ENCODE measurements around the gene NUDT3. TPM values are rescaled to one million over a fixed set of nuclear protein-coding genes. Genes with fewer than 3 reads are reported as not detected.
"Not testable (repeated sequence)": the region's sequence is repeated elsewhere in the genome, so short reads cannot be mapped to it uniquely, and the experiment has no call there.

NUDT3 gene
- total RNA-seq, 1 donor from 2014 or later, result 30.7 TPM

DNA sequence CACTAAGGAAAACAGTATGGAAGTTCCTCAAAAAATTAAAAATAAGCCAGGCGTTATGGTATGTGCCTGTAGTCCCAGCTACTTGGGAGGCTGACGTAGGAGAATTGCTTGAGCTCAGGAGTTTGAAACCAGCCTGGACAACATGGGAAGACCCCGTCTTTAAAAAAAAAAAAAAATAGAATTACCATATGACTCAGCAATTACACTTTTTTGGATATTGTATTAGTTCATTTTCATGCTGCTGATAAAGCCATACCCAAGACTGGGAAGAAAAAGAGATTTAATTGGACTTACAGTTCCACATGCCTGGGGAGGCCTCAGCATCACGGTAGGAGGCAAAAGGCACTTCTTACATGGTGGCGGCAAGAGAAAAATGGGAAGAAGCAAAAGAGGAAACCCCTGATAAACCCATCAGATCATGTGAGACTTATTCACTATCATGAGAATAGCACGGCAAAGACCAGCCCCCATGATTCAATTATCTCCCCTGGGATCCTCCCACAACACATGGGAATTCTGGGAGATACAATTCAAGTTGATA is 132.9 kb downstream of the NUDT3 start:
- DNase-seq (ENCODE audit: low spot score), result no peak

GRCh38 chr6:34252395-34252794 is 140.1 kb downstream of the NUDT3 start:
- not testable (repeated sequence) for DNase-seq (ENCODE audit: low spot score)

- no peak for DNase-seq (ENCODE audit: low spot score)
Observed at GRCh38 chr6:34249469-34250261, 142.8 kb downstream of the NUDT3 start.

DNA sequence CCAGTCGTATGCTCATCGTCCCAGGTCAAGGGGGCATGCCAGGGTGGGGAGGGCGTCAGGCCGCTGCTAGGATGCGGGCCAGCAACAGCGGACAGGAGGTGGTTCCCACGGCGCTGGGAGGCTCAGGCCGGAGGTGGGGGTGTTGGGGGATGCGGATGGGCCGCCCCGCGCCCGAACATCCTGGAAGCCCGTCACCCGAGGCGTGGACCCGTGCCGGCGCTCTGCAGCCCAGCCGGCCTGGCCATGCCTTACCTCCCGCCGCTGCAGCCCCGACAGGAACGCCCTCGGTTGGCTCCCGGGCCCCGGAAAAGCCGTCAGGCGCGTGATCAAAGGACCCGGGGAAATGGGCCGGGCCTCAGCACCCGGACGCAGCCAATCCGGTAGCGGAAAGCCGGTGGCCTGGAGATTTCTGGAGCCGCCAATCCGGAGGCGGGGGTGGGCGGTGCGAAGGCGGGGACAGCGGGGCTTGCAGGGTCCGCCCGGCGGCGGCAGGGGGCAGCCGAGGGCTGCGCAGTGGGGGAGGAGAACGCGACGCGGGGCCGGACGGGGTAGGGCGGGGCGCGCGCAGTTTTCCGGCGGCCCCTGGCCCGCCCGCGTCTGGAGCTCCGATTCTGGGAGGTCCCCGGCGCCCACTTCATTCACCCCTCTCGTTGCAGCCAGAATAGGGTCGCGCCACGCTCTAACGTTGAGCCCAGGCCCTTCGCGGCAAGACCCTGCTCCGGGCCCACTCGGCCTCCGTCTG is 143.6 kb downstream of the NUDT3 start, which contains the start of gene SMIM29:
Gene SMIM29 (minus strand): TSS at position 280 of the 742 bp plus-strand sequence. CDS start 1,215 bp downstream, outside the sequence.
- DNase-seq (ENCODE audit: low spot score), result peak; percentile 98

DNA sequence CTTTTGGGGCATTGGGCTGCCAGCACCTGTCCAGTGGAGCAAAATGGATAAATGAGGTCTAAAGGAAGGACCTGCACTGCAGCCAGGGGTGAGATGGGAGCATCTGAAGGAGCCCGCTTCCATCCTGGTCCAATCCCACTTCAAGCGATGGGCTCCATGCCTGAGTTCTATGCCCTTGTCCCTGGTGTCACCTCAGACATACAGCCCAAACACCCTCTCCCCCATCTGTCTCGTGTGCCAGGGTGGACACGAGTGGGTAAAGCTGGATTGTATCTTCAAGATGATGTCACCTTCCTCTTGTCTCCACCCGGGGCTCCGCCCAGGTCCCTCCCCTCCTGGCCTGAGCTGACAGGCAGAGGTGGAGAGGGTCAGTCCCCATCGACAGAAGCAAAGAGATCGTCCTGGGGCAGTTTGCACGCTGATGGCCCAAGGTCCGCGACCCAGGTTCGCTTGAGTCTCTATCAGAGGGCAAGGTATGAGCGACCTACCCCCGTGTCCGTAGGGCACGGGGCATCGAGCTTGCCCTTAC is 144.2 kb downstream of the NUDT3 start:
- DNase-seq (ENCODE audit: low spot score), result no peak

- DNase-seq (ENCODE audit: low spot score), result no peak
Observed at GRCh38 chr6:34247481-34248197, 144.8 kb downstream of the NUDT3 start.

- no peak for DNase-seq (ENCODE audit: low spot score)
Observed at GRCh38 chr6:34246563-34247391, 145.7 kb downstream of the NUDT3 start.

GRCh38 chr6:34246249-34246562 is 146.3 kb downstream of the NUDT3 start:
- no peak for DNase-seq (ENCODE audit: low spot score)

DNA sequence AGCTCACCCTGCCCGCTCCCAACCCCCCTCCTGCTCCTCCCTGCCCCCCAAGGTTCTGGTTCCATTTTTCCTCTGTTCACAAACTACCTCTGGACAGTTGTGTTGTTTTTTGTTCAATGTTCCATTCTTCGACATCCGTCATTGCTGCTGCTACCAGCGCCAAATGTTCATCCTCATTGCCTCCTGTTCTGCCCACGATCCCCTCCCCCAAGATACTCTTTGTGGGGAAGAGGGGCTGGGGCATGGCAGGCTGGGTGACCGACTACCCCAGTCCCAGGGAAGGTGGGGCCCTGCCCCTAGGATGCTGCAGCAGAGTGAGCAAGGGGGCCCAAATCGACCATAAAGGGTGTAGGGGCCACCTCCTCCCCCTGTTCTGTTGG is 146.7 kb downstream of the NUDT3 start:
- DNase-seq (ENCODE audit: low spot score), result not testable (repeated sequence)

- DNase-seq (ENCODE audit: low spot score), result not testable (repeated sequence)
Observed at GRCh38 chr6:34245032-34245760, 147.3 kb downstream of the NUDT3 start.

DNA sequence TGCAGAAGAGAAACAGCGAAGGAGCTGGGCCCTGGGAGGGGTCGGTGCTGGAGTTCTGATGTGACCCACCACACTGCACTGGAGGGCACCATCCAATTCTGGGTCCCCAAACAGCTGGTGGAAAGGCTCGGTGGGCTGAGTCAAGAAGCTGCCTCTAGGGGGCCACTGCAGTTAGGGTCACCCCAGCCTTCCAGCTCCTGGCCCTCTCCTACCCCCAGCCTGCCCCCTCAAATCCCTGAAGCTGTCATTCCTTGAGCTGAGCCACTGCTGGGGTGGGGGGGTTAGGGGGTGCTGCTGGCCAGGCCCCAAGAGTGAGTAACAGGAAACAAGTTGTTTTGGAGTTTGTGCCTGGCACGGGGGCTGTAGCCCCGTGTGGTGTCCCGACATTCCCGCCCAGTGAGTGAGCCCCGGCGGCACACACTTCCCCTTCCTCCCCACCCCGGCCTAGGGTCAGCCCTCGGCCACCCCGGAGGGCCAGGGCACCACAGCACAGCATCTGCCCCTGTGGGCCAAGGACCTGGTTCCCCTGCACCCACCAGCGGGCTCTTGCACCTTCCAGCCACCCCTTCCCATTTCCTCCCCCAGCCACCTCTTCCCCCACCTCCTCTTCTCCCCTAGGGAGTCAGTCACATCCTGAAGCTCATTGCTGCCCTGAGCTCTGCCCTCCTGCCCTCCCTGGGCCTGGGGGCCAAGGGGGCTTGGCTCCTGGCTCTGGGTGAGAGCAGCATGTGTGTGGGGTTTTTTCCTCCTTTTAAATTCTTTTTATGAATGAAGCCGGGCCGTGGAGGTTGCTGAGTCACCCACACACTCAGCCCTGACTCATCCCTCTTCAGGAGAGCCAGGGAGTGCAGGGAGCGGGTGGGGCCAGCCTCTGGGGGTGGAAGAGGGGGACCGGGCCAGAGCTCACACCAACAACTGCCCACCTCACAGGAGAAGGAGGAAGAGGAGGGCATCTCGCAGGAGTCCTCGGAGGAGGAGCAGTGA is 148.3 kb downstream of the NUDT3 start:
- DNase-seq (ENCODE audit: low spot score), result no peak

GRCh38 chr6:34243131-34243771 is 149.2 kb downstream of the NUDT3 start:
- DNase-seq (ENCODE audit: low spot score), result no peak

DNA sequence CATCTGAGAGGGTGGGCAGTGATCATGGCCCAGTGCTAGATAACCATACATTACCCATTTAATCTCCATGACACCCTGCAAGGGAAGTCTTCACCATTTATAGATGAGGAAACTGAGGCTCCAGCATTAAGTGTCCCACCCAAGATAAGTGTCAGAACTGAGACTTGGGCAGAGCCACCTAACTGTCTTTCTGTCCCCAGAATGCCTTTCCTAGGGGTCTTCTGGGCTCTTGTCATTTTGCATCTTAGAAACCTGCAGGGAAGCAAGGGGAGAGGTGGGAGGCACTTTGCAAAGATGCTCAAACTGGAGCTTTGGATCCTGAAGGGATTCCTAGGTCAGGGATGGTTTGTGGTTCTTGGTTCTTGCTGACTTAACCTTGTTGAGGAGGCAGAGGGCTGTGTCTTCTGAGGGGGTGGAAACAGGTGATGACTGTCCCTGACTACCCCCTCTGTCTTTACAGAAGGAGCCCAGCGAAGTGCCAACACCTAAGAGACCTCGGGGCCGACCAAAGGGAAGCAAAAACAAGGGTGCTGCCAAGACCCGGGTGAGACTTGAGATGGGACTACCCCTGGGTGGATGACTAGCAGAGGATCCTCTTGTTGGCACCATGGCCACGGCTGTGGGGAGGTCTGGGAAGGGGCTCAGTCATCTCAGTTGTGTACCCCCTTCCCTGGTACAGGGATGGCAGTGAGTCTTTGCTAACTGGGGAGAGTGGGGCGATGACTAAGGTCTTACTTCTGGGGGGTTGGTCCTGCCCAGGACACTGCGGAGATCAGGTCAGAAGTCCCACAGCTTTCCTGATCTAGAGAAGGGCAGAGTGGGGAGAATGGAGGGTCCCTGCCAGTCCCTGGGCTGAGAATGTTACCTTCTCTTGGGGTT is 150.0 kb downstream of the NUDT3 start:
- DNase-seq (ENCODE audit: low spot score), result no peak

DNA sequence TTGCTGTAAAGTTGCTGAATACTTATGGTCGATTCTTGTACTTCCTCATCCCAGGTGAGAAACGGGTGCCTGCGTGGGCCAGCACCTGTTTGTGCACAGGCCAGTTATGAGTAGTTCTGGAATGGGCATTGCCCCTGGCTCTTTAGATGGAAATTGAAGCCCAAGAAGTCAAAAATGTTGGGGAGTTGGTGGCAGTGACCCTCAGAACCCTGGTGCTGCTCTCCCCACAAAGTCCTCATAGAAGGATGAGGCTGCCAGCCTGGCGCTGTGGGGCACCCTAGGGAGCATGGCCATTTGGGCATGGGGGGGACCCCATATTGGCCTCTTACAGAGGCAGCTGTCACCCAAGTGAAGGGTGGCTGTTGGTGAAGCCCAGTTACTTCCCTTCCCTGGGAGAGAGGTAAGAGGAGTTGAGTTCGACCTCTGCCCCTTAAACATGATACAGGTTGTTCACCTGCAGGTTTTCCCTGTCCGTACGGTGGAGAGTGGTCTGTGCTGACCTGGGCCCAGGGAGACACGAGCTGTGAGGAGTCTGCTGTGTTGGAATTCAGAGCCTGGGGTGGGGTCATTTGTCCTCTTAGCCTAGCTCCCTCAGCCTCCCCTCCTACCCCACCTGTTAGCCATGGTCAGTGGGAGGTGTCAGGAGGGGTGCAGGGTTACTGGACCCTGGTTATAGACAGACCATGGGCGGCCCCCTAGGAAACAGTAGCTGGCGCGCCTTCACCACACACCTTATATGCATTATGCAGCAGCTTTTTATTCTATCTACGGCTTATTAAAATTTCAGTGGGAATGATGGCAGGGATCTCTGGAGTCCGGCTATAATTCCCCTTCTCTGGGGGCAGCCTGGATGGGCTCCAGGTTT is 150.9 kb downstream of the NUDT3 start:
- no peak for DNase-seq (ENCODE audit: low spot score)

- no peak for DNase-seq (ENCODE audit: low spot score)
Observed at GRCh38 chr6:34240329-34241248, 151.9 kb downstream of the NUDT3 start.

GRCh38 chr6:34239893-34240292 is 152.6 kb downstream of the NUDT3 start:
- no peak for DNase-seq (ENCODE audit: low spot score)

All from mucosa of gallbladder (tissue), 1 donor.